AG04450 (cell line): ENCODE data around the gene REPS2. TPM values are rescaled to one million over a fixed set of nuclear protein-coding genes. Genes with fewer than 3 reads are reported as not detected.

Source experiments
- CTCF ChIA-PET: fragments of 300-600, 350-600 bp; formaldehyde crosslinking; extraction: SDS; loops from one replicate; lab custom pipeline; 2022; ENCODE audit warnings: antibody characterized with exemption, inconsistent platforms; lab: Charles Lee
- POLR2A ChIA-PET: fragments of 350-600 bp; formaldehyde crosslinking; extraction: SDS; loops from one replicate; lab custom pipeline; 2021; ENCODE audit warnings: antibody characterized with exemption, inconsistent platforms; lab: Yijun Ruan, JAX
- DNase-seq: peaks from one replicate; pipeline ENCODE4 v3.0.0-alpha.2; 2011; ENCODE audit warnings: low read depth, low spot score
- H3K27ac ChIP-seq: one replicate; pipeline ENCODE4 v1.5.1; 2012; ENCODE audit warnings: low read depth, low read length, control low read depth
- H3K27me3 ChIP-seq: one replicate; pipeline ENCODE4 v1.6.0; 2012; ENCODE audit warnings: low read length; ENCODE audit not compliant: control insufficient read depth, insufficient read depth
- H3K4me3 ChIP-seq: 2 replicates; pipeline ENCODE4 v1.5.1; 2011; ENCODE audit warnings: mild to moderate bottlenecking, low read depth, low read length, control low read depth
- H3K9me3 ChIP-seq: 2 replicates; pipeline ENCODE4 v1.5.1; 2012; ENCODE audit warnings: low read length; ENCODE audit not compliant: control insufficient read depth, insufficient read depth
- CTCF ChIP-seq: IDR thresholded peaks from 2 replicates; pipeline ENCODE4 v1.5.1; 2011; ENCODE audit warnings: low read depth, low read length, control low read depth, inconsistent platforms
- polyA plus RNA-seq: library from polyadenylated mRNA; depleted of rRNA; stranded (reverse); fragments of >200 nt; gene quantifications from 2 replicates; pipeline ENCODE4 v1.2.3, GENCODE V29; 2011

REPS2 gene
- polyA plus RNA-seq, 1 experiment, result 0.17 TPM

- ChIA-PET POLR2A (no interaction called here), CTCF (interaction anchor here (1.0 kb wide), 1 partner anchor 21 kb away, joined by 3 read pairs; no protein-coding TSS in a partner anchor)
- Histone ChIP-seq H3K4me3 (no peak overlapping the region), H3K27me3 (no peaks in the 10 kb centered on the region), H3K9me3 (no peaks in the 10 kb centered on the region), H3K27ac (no peak overlapping the region)
- no peak for DNase-seq
- no peak for TF ChIP-seq CTCF
Measured at GRCh38 chrX:17009856-17010625, 63.6 kb downstream of the REPS2 start.

GRCh38 chrX:17012465-17012864, 66.0 kb downstream of the REPS2 start:
- ChIA-PET POLR2A (no interaction called here), CTCF (no interaction called here)
- Histone ChIP-seq H3K9me3 (no peaks in the 10 kb centered on the region), H3K4me3 (no peak overlapping the region), H3K27me3 (no peaks in the 10 kb centered on the region), H3K27ac (no peak overlapping the region)
- no peak for TF ChIP-seq CTCF
- no peak for DNase-seq

GRCh38 chrX:17014216-17014615, 67.8 kb downstream of the REPS2 start:
- ChIA-PET CTCF (no interaction called here), POLR2A (interaction anchor here (0.7 kb wide), 1 partner anchor 13 kb away, joined by 5 read pairs; no protein-coding TSS in a partner anchor)
- Histone ChIP-seq H3K27me3 (no peaks in the 10 kb centered on the region), H3K9me3 (no peaks in the 10 kb centered on the region), H3K4me3 (no peak overlapping the region), H3K27ac (no peak overlapping the region)
- no peak for TF ChIP-seq CTCF
- no peak for DNase-seq

- DNase-seq, result no peak
- H3K9me3 ChIP-seq, result no peaks in the 10 kb centered on the region
- no peaks in the 10 kb centered on the region for H3K27me3 ChIP-seq
- TF ChIP-seq CTCF, result no peak
- CTCF ChIA-PET, result interaction anchor here (0.9 kb wide), 1 partner anchor 134 kb away, joined by 3 read pairs; no protein-coding TSS in a partner anchor
- H3K4me3 ChIP-seq, result no peak overlapping the region
- H3K27ac ChIP-seq, result no peak overlapping the region
- POLR2A ChIA-PET, result no interaction called here
Measured at GRCh38 chrX:17017134-17017533, 70.7 kb downstream of the REPS2 start.

- POLR2A ChIA-PET, result no interaction called here
- CTCF ChIA-PET, result interaction anchor here (0.9 to 3.5 kb wide), 4 partner anchors 13 to 126 kb away, joined by 3 to 14 read pairs (median 4); no protein-coding TSS in a partner anchor
- TF ChIP-seq CTCF, result no peak
- Histone ChIP-seq H3K4me3 (no peak overlapping the region), H3K9me3 (no peaks in the 10 kb centered on the region), H3K27me3 (no peaks in the 10 kb centered on the region), H3K27ac (no peak overlapping the region)
- DNase-seq, result no peak
Measured at GRCh38 chrX:17020356-17020755, 73.9 kb downstream of the REPS2 start.
